Activated CD4-positive, alpha-beta T cell treated with anti-CD3 and anti-CD28 coated beads for 24 hours (primary cell): ENCODE data around the gene CTRL.

Experiments used
- DNase-seq, 2 donors: peaks; one replicate each; pipeline ENCODE4 v3.0.0-alpha.2; 2020; ENCODE audit warnings: low read depth in 2 of 2

The CTRL gene

GRCh38 chr16:67892375-67892774 lies 39.3 kb downstream of the CTRL start:
- DNase-seq, result no peak

GRCh38 chr16:67888331-67888730 lies 43.3 kb downstream of the CTRL start:
- DNase-seq, result no peak

GRCh38 chr16:67886387-67886786 lies 45.3 kb downstream of the CTRL start:
- DNase-seq, result no peak

- DNase-seq, result no peak
Observed at GRCh38 chr16:67885976-67886375, 45.7 kb downstream of the CTRL start.

- DNase-seq, result no peak
Observed at GRCh38 chr16:67885545-67885944, 46.1 kb downstream of the CTRL start.

GRCh38 chr16:67884684-67885083 lies 47.0 kb downstream of the CTRL start, which contains the start of gene NRN1L:
Gene NRN1L (plus strand): TSS chr16:67884885. CDS start chr16:67884904, 19 bp downstream.
- no peak for DNase-seq

- peak; percentile 55 to 68 for DNase-seq
Observed at GRCh38 chr16:67883872-67884261, 47.8 kb downstream of the CTRL start.

GRCh38 chr16:67883146-67883871 lies 48.4 kb downstream of the CTRL start:
- DNase-seq, result no peak

GRCh38 chr16:67882374-67883145 lies 49.1 kb downstream of the CTRL start:
- no peak for DNase-seq

- no peak for DNase-seq
Observed at GRCh38 chr16:67881621-67882161, 50.0 kb downstream of the CTRL start.

GRCh38 chr16:67880584-67880983 lies 51.1 kb downstream of the CTRL start:
- no peak for DNase-seq

GRCh38 chr16:67879936-67880335 lies 51.7 kb downstream of the CTRL start:
- DNase-seq, result no peak
